ENCODE data around the gene SYT1. TPM values are rescaled to one million over a fixed set of nuclear protein-coding genes. Genes with fewer than 3 reads are reported as not detected.

Gene SYT1
- total RNA-seq, 4 donors from 2014 or later: 9.7 to 24.3 (median 18.3) TPM

- H3K4me1 ChIP-seq: no peaks in the 10 kb centered on the region
- H3K36me3 ChIP-seq: no peaks in the 10 kb centered on the region
- no peak overlapping the region for H3K4me3 ChIP-seq
- H3K9me3 ChIP-seq: no peaks in the 10 kb centered on the region
- no peak for DNase-seq
- H3K27ac ChIP-seq: no peak overlapping the region
- intact Hi-C loops (cut with DNase I; ENCODE audit: low total_unique reads): no loop called here
- no peak for TF ChIP-seq CTCF (IDR thresholded peaks at IDR 0.05)
- no peak for TF ChIP-seq POLR2A (IDR thresholded peaks at IDR 0.05)
- no peaks in the 10 kb centered on the region for H3K27me3 ChIP-seq
Observed at GRCh38 chr12:79063258-79063657, 198.7 kb downstream of the SYT1 start.

- Histone ChIP-seq H3K27ac (no peak overlapping the region), H3K4me1 (no peaks in the 10 kb centered on the region), H3K36me3 (no peaks in the 10 kb centered on the region), H3K27me3 (no peaks in the 10 kb centered on the region), H3K4me3 (no peak overlapping the region), H3K9me3 (no peaks in the 10 kb centered on the region)
- DNase-seq: no peak
- TF ChIP-seq POLR2A (IDR thresholded peaks at IDR 0.05) (no peak), CTCF (IDR thresholded peaks at IDR 0.05) (no peak)
- intact Hi-C loops (cut with DNase I; ENCODE audit: low total_unique reads): no loop called here
Observed at GRCh38 chr12:79067977-79068376, 203.4 kb downstream of the SYT1 start.

GRCh38 chr12:79069009-79069408 lies 204.4 kb downstream of the SYT1 start:
- Histone ChIP-seq H3K4me1 (no peaks in the 10 kb centered on the region), H3K9me3 (no peaks in the 10 kb centered on the region), H3K27ac (no peak overlapping the region), H3K4me3 (no peak overlapping the region), H3K27me3 (no peaks in the 10 kb centered on the region), H3K36me3 (no peaks in the 10 kb centered on the region)
- intact Hi-C loops (cut with DNase I; ENCODE audit: low total_unique reads): no loop called here
- TF ChIP-seq POLR2A (IDR thresholded peaks at IDR 0.05) (no peak), CTCF (IDR thresholded peaks at IDR 0.05) (no peak)
- DNase-seq: no peak

- no peak for DNase-seq
- H3K27me3 ChIP-seq: no peaks in the 10 kb centered on the region
- no peaks in the 10 kb centered on the region for H3K4me1 ChIP-seq
- intact Hi-C loops (cut with DNase I; ENCODE audit: low total_unique reads): no loop called here
- no peak overlapping the region for H3K4me3 ChIP-seq
- H3K9me3 ChIP-seq: no peaks in the 10 kb centered on the region
- H3K36me3 ChIP-seq: no peaks in the 10 kb centered on the region
- TF ChIP-seq CTCF (IDR thresholded peaks at IDR 0.05): no peak
- TF ChIP-seq POLR2A (IDR thresholded peaks at IDR 0.05): no peak
- no peak overlapping the region for H3K27ac ChIP-seq
Observed at GRCh38 chr12:79071498-79071897, 206.9 kb downstream of the SYT1 start.

- TF ChIP-seq POLR2A (IDR thresholded peaks at IDR 0.05) (no peak), CTCF (IDR thresholded peaks at IDR 0.05) (no peak)
Observed at GRCh38 chr12:79073506-79073905, 208.9 kb downstream of the SYT1 start.

More at GRCh38 chr12:79073506-79073905, 208.9 kb downstream of the SYT1 start:
- H3K9me3 ChIP-seq: no peaks in the 10 kb centered on the region
- no peaks in the 10 kb centered on the region for H3K27me3 ChIP-seq
- no peaks in the 10 kb centered on the region for H3K4me1 ChIP-seq
- intact Hi-C loops (cut with DNase I; ENCODE audit: low total_unique reads): no loop called here
- no peak for DNase-seq
- no peak overlapping the region for H3K4me3 ChIP-seq
- H3K27ac ChIP-seq: no peak overlapping the region
- H3K36me3 ChIP-seq: no peaks in the 10 kb centered on the region

Measured in uterus (tissue), 4 donors.